K562 (cell line): ENCODE measurements around the gene IGSF9. TPM values are rescaled to one million over a fixed set of nuclear protein-coding genes. Genes with fewer than 3 reads are reported as not detected.
A peak's percentile ranks its signal among the peaks of the same experiment; 100 is the strongest.

ENCODE experiments used
- CREM ChIP-seq: IDR thresholded peaks from 2 replicates; pipeline ENCODE4 v1.6.1; 2014; ENCODE audit warnings: antibody characterized with exemption, low read depth
- CTBP1 ChIP-seq: fragments of 450-650 bp; IDR thresholded peaks from 2 replicates; pipeline ENCODE4 v1.6.1; 2016; ENCODE audit warnings: borderline replicate concordance
- MCM7 ChIP-seq, 2 experiments: fragments of 450-650 bp; IDR thresholded peaks; 2 replicates each; pipeline ENCODE4 v1.6.1; 2016 to 2018
- NFXL1 ChIP-seq: fragments of 450-650 bp; formaldehyde crosslinking; IDR thresholded peaks from 2 replicates; pipeline ENCODE4 v1.4.0; 2021; ENCODE audit warnings: mild to moderate bottlenecking
- PATZ1 ChIP-seq: fragments of 250-450 bp; sonication (Bioruptor Pico); IDR thresholded peaks from 2 replicates; pipeline ENCODE4 v1.5.0; 2020; ENCODE audit warnings: mild to moderate bottlenecking, borderline replicate concordance
- RCOR1 ChIP-seq, 2 experiments: IDR thresholded peaks; 2 replicates each; pipeline ENCODE4 v1.6.1; 2012; ENCODE audit warnings: low read depth in 2 of 2, low read length in 2 of 2, borderline replicate concordance in 1 of 2, improper control_type of control experiment in 1 of 2
- U2AF1 ChIP-seq: fragments of 200-400 bp; formaldehyde crosslinking; optimal IDR thresholded peaks from 2 replicates; pipeline ENCODE3; 2017; ENCODE audit warnings: mild to moderate bottlenecking, low read depth, low read length, moderate library complexity
- ZNF778 ChIP-seq: fragments of 450-650 bp; formaldehyde crosslinking; IDR thresholded peaks from 2 replicates; pipeline ENCODE4 v1.4.0; 2020; ENCODE audit warnings: mild to moderate bottlenecking, moderate library complexity
- polyA plus RNA-seq, 8 experiments: library from polyadenylated mRNA; depleted of rRNA in 4 of 8; stranded (reverse) in 5 of 8; unstranded in 3 of 8; fragments of >200 nt; fragmentation: Nextera tagmentation in 2 of 8; fragmentation: Illumina TruSeq in 1 of 8; extraction: Ambion mirVana in 2 of 8; extraction: Trizol in 1 of 8; gene quantifications; 2 replicates each; pipeline versions ENCODE4 v1.2.1 to v1.2.3, GENCODE V29; 2011 to 2014; ENCODE audit warnings: inconsistent platforms in 1 of 8, missing spikeins in 1 of 8
- total RNA-seq, 7 experiments: library from RNA; depleted of rRNA in 6 of 7; stranded (reverse); fragments of >200 nt in 6 of 7; fragmentation: Illumina TruSeq in 2 of 7; extraction: Trizol in 2 of 7; gene quantifications; 2 replicates each; pipeline versions ENCODE4 v1.2.1 to v1.2.3, GENCODE V29; 2011 to 2021; ENCODE audit warnings: low replicate concordance in 1 of 7
- TF ChIP-seq, protein P1 (sequence below): fragments of 200-800 bp; sonication (Bioruptor generic); IDR thresholded peaks from 2 replicates; pipeline ENCODE4 v1.6.1; 2016; ENCODE audit warnings: missing genetic modification characterization, missing compliant biosample characterization
- TF ChIP-seq, protein P2 (sequence below), 2 experiments: fragments of 200-800 bp in 1 of 2; sonication (Bioruptor generic) in 1 of 2; sonication (generic) in 1 of 2; formaldehyde crosslinking in 1 of 2; IDR thresholded peaks in 1 of 2; conservative IDR thresholded peaks in 1 of 2; 2 replicates each; pipeline versions ENCODE4 v1.5.0 to v1.6.1; 2016 to 2020; ENCODE audit warnings: missing compliant biosample characterization in 1 of 2, missing genetic modification characterization in 1 of 2, missing genetic modification reagents in 1 of 2
- TF ChIP-seq, protein P3 (sequence below), 2 experiments: fragments of 450-650 bp in 1 of 2; IDR thresholded peaks; 2 replicates each; pipeline ENCODE4 v1.6.1; 2011 to 2017; ENCODE audit warnings: low read depth in 2 of 2, antibody characterized with exemption in 1 of 2, borderline replicate concordance in 1 of 2, low read length in 1 of 2, mild to moderate bottlenecking in 1 of 2, mixed read lengths in 1 of 2; ENCODE audit not compliant: control insufficient read depth in 1 of 2

Gene IGSF9
- total and polyA plus RNA-seq, 9 of the 15 experiments (the other 6 are each of a cell fraction or from before 2014, with no cell fraction given), result 0.03 to 0.29 (median 0.07) TPM; not detected in 1

DNA sequence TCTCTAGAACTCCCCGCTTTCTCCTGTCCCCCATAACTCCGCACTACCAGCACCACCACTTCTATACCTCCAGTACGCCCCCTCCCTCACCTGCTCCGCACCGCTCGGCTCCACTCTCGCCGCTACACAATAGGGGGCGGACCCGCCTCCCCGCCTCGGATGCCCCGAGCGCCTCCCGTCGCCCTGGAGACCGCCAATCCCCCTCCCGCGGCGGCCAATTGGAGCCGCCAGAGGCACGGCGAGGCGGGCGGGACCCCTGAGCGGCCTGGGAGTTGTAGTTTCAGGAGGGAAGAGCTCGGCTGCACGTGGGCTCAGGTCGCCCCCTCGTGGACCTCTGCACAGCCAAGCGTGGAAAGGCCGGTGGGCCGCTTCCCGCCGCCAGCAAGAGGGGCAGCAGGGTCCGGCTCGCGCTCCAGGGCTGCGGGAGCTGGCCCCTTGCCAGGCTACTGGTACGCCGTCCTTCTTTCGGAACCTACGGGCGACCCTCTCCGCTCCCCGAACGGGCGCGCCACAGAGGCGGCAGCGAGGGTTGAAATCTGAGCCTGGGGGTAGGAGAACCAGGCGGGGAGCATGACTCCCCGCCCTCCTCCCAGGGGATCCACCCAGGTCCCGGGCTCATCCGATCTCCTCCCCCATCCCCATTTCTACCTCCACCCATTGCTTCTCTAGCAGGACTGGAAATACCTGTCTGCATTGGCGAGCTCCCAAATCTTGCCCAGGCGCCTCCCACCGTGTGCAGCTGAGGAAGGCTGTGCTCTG, at the start of gene IGSF9 (continued):
- TF ChIP-seq, protein P1, sequence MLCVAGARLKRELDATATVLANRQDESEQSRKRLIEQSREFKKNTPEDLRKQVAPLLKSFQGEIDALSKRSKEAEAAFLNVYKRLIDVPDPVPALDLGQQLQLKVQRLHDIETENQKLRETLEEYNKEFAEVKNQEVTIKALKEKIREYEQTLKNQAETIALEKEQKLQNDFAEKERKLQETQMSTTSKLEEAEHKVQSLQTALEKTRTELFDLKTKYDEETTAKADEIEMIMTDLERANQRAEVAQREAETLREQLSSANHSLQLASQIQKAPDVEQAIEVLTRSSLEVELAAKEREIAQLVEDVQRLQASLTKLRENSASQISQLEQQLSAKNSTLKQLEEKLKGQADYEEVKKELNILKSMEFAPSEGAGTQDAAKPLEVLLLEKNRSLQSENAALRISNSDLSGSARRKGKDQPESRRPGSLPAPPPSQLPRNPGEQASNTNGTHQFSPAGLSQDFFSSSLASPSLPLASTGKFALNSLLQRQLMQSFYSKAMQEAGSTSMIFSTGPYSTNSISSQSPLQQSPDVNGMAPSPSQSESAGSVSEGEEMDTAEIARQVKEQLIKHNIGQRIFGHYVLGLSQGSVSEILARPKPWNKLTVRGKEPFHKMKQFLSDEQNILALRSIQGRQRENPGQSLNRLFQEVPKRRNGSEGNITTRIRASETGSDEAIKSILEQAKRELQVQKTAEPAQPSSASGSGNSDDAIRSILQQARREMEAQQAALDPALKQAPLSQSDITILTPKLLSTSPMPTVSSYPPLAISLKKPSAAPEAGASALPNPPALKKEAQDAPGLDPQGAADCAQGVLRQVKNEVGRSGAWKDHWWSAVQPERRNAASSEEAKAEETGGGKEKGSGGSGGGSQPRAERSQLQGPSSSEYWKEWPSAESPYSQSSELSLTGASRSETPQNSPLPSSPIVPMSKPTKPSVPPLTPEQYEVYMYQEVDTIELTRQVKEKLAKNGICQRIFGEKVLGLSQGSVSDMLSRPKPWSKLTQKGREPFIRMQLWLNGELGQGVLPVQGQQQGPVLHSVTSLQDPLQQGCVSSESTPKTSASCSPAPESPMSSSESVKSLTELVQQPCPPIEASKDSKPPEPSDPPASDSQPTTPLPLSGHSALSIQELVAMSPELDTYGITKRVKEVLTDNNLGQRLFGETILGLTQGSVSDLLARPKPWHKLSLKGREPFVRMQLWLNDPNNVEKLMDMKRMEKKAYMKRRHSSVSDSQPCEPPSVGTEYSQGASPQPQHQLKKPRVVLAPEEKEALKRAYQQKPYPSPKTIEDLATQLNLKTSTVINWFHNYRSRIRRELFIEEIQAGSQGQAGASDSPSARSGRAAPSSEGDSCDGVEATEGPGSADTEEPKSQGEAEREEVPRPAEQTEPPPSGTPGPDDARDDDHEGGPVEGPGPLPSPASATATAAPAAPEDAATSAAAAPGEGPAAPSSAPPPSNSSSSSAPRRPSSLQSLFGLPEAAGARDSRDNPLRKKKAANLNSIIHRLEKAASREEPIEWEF (CRISPR knock-in tag), result no peak
- TF ChIP-seq MCM7 (IDR thresholded peaks at IDR 0.05) (no peak), RCOR1 (IDR thresholded peaks at IDR 0.05; ENCODE audit: borderline replicate concordance in 1 of 2, low read depth in 2 of 2, low read length in 2 of 2) (peak in 1 of 2 experiments; percentile 41; a peak in 1 of 4 replicates), PATZ1 (CRISPR knock-in tag) (no peak), ZNF778 (CRISPR knock-in tag) (no peak), NFXL1 (CRISPR knock-in tag) (no peak), CTBP1 (peak; percentile 75), CREM (peak; percentile 79), U2AF1 (peak; percentile 41)
- TF ChIP-seq, protein P2, sequence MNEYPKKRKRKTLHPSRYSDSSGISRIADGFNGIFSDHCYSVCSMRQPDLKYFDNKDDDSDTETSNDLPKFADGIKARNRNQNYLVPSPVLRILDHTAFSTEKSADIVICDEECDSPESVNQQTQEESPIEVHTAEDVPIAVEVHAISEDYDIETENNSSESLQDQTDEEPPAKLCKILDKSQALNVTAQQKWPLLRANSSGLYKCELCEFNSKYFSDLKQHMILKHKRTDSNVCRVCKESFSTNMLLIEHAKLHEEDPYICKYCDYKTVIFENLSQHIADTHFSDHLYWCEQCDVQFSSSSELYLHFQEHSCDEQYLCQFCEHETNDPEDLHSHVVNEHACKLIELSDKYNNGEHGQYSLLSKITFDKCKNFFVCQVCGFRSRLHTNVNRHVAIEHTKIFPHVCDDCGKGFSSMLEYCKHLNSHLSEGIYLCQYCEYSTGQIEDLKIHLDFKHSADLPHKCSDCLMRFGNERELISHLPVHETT (CRISPR knock-in tag; conservative IDR thresholded peaks at IDR 0.05 in 1 of 2, IDR thresholded peaks at IDR 0.05 in 1 of 2), result no peak
- TF ChIP-seq, protein P3, sequence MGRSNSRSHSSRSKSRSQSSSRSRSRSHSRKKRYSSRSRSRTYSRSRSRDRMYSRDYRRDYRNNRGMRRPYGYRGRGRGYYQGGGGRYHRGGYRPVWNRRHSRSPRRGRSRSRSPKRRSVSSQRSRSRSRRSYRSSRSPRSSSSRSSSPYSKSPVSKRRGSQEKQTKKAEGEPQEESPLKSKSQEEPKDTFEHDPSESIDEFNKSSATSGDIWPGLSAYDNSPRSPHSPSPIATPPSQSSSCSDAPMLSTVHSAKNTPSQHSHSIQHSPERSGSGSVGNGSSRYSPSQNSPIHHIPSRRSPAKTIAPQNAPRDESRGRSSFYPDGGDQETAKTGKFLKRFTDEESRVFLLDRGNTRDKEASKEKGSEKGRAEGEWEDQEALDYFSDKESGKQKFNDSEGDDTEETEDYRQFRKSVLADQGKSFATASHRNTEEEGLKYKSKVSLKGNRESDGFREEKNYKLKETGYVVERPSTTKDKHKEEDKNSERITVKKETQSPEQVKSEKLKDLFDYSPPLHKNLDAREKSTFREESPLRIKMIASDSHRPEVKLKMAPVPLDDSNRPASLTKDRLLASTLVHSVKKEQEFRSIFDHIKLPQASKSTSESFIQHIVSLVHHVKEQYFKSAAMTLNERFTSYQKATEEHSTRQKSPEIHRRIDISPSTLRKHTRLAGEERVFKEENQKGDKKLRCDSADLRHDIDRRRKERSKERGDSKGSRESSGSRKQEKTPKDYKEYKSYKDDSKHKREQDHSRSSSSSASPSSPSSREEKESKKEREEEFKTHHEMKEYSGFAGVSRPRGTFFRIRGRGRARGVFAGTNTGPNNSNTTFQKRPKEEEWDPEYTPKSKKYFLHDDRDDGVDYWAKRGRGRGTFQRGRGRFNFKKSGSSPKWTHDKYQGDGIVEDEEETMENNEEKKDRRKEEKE (IDR thresholded peaks at IDR 0.05; ENCODE audit: borderline replicate concordance in 1 of 2, control insufficient read depth in 1 of 2, low read depth in 2 of 2, low read length in 1 of 2), result no peak
